AG09319 (cell line): ENCODE data around the gene UBE3B.

Experiments used
- DNase-seq: peaks from one replicate; pipeline ENCODE4 v3.0.0-alpha.2; 2010; ENCODE audit warnings: low read depth; ENCODE audit errors: extremely low read depth
- TF ChIP-seq, protein P1 (sequence below): IDR thresholded peaks from 2 replicates; pipeline ENCODE4 v1.5.1; 2011; ENCODE audit warnings: low read depth, mild to moderate bottlenecking, inconsistent platforms, low read length, moderate library complexity

UBE3B gene

DNA sequence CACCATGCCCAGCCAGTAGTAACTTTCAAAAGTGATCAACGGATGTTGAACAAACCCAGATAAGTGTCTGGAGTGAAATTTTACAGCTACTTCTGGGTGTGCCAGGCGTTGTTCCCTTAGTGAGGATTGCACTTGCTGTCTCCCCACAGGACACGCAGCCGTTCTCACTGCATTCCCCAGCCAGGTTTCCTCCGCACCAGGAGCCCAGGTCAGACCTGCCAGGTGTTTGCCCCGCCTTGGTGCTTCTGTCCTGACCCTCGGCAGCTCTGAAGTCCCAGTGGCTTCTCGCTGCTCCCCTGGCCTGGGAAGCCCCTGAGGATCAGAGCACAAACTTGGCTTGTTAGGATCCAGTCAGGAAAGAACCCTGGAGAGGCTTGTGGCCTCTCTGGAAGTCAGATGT, 59.7 kb downstream of the UBE3B start:
- TF ChIP-seq, protein P1, sequence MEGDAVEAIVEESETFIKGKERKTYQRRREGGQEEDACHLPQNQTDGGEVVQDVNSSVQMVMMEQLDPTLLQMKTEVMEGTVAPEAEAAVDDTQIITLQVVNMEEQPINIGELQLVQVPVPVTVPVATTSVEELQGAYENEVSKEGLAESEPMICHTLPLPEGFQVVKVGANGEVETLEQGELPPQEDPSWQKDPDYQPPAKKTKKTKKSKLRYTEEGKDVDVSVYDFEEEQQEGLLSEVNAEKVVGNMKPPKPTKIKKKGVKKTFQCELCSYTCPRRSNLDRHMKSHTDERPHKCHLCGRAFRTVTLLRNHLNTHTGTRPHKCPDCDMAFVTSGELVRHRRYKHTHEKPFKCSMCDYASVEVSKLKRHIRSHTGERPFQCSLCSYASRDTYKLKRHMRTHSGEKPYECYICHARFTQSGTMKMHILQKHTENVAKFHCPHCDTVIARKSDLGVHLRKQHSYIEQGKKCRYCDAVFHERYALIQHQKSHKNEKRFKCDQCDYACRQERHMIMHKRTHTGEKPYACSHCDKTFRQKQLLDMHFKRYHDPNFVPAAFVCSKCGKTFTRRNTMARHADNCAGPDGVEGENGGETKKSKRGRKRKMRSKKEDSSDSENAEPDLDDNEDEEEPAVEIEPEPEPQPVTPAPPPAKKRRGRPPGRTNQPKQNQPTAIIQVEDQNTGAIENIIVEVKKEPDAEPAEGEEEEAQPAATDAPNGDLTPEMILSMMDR = no peak
- no peak for DNase-seq

GRCh38 chr12:109538191-109538863, 60.9 kb downstream of the UBE3B start:
- TF ChIP-seq, protein P1 = no peak
- no peak for DNase-seq

- no peak for DNase-seq
- TF ChIP-seq, protein P1 = no peak
Observed at GRCh38 chr12:109539508-109539907, 62.1 kb downstream of the UBE3B start.

GRCh38 chr12:109540526-109541412, 63.3 kb downstream of the UBE3B start:
- TF ChIP-seq, protein P1 = no peak
- DNase-seq = no peak

DNA sequence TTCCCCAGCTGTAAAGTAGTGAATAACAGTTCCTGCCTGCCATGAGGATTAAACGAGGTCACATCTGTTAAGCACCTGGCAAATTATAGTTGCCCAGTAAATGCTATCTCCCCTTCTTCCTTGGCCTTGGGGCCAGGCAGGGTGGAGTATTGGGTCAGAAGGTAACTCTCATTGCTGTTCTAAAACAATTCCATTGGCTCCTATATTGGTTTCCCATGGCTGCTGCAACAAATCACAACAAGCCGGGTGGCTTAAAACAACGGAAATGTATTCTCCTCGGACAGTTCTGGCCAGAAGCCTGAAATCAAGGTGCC, 63.9 kb downstream of the UBE3B start:
- DNase-seq = no peak
- TF ChIP-seq, protein P1 = no peak

GRCh38 chr12:109542014-109542413, 64.6 kb downstream of the UBE3B start:
- no peak for DNase-seq
- TF ChIP-seq, protein P1 = no peak

- TF ChIP-seq, protein P1 = no peak
- no peak for DNase-seq
Observed at GRCh38 chr12:109542876-109543275, 65.4 kb downstream of the UBE3B start.
